HL-60/S4 treated with retinoic acid at 250 ng/mL for 4 days and 3 days (cell line): ENCODE data around the gene SRP19.
"Not testable (repeated sequence)": the region's sequence is repeated elsewhere in the genome, so short reads cannot be mapped to it uniquely, and the experiment has no call there.

Experiments used
- in situ Hi-C: fragments of 300-500 bp; cut with MboI; formaldehyde crosslinking; loops from 2 replicates; pipeline ENCODE4 v1.7.0; 2022; ENCODE audit warnings: low sequenced_read_pairs

The SRP19 gene

GRCh38 chr5:112869948-112870347 lies 8.9 kb downstream of the SRP19 start:
- in situ Hi-C loops, result no loop called here

GRCh38 chr5:112870966-112871365 lies 9.9 kb downstream of the SRP19 start:
- in situ Hi-C loops, result no loop called here

GRCh38 chr5:112876362-112876761 lies 15.3 kb downstream of the SRP19 start:
- in situ Hi-C loops, result no loop called here

- in situ Hi-C loops, result no loop called here
These were observed 17.0 kb downstream of the SRP19 start for GRCh38 chr5:112878101-112878500.

GRCh38 chr5:112878760-112879159 lies 17.7 kb downstream of the SRP19 start:
- in situ Hi-C loops, result no loop called here

GRCh38 chr5:112880219-112880964 lies 19.3 kb downstream of the SRP19 start:
- in situ Hi-C loops, result no loop called here

GRCh38 chr5:112883192-112883591 lies 22.1 kb downstream of the SRP19 start:
- in situ Hi-C loops, result no loop called here

GRCh38 chr5:112885001-112885400 lies 23.9 kb downstream of the SRP19 start:
- in situ Hi-C loops, result no loop called here

- in situ Hi-C loops, result no loop called here
These were observed 25.9 kb downstream of the SRP19 start for GRCh38 chr5:112886975-112887374.

- in situ Hi-C loops, result not testable (repeated sequence)
These were observed 31.0 kb downstream of the SRP19 start for GRCh38 chr5:112892066-112892465.

GRCh38 chr5:112892776-112893175 lies 31.7 kb downstream of the SRP19 start:
- in situ Hi-C loops, result no loop called here

GRCh38 chr5:112895682-112896081 lies 34.6 kb downstream of the SRP19 start:
- in situ Hi-C loops, result no loop called here

- in situ Hi-C loops, result no loop called here
These were observed 41.5 kb downstream of the SRP19 start for GRCh38 chr5:112902561-112902960.

- in situ Hi-C loops, result not testable (repeated sequence)
These were observed 43.9 kb downstream of the SRP19 start for GRCh38 chr5:112904996-112905395.

GRCh38 chr5:112906637-112907036 lies 45.5 kb downstream of the SRP19 start:
- in situ Hi-C loops, result no loop called here

- in situ Hi-C loops, result no loop called here
These were observed 46.1 kb downstream of the SRP19 start for GRCh38 chr5:112907166-112907631.

- in situ Hi-C loops, result no loop called here
These were observed 47.8 kb downstream of the SRP19 start for GRCh38 chr5:112908854-112909253.

GRCh38 chr5:112910529-112910928 lies 49.4 kb downstream of the SRP19 start:
- in situ Hi-C loops, result no loop called here

- in situ Hi-C loops, result no loop called here
These were observed 53.5 kb downstream of the SRP19 start for GRCh38 chr5:112914584-112914983.

GRCh38 chr5:112915831-112916230 lies 54.7 kb downstream of the SRP19 start:
- in situ Hi-C loops, result no loop called here

- in situ Hi-C loops, result no loop called here
These were observed 56.4 kb downstream of the SRP19 start for GRCh38 chr5:112917453-112917995.

GRCh38 chr5:112918136-112918535 lies 57.0 kb downstream of the SRP19 start:
- in situ Hi-C loops, result no loop called here

GRCh38 chr5:112918679-112919078 lies 57.6 kb downstream of the SRP19 start:
- in situ Hi-C loops, result no loop called here
